ENCODE data around the gene LBX2. TPM values are rescaled to one million over a fixed set of nuclear protein-coding genes. Genes with fewer than 3 reads are reported as not detected.
"Not testable (repeated sequence)": the region's sequence is repeated elsewhere in the genome, so short reads cannot be mapped to it uniquely, and the experiment has no call there.

Gene LBX2
- polyA plus RNA-seq, 2 donors, result 0.12 to 0.18 TPM

DNA sequence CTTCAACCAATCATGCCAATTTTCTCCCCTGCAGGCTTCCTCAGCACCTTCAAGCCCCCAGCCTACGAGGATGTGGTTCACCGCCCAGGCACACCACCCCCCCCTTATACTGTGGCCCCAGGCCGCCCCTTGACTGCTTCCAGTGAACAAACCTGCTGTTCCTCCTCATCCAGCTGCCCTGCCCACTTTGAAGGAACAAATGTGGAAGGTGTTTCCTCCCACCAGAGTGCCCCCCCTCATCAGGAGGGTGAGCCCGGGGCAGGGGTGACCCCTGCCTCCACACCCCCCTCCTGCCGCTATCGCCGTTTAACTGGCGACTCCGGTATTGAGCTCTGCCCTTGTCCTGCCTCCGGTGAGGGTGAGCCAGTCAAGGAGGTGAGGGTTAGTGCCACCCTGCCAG is 39.2 kb downstream of the LBX2 start:
- WGBS, 2 donors, result 74 to 76% methylated on average over 9 to 10 of the region's 10 CpGs
- H3K4me3 ChIP-seq (ENCODE audit: low read depth in 1 of 2, low read length in 2 of 2); H3K4me1 ChIP-seq (ENCODE audit: control insufficient read depth in 2 of 2, insufficient read depth in 2 of 2, low read length in 1 of 2); H3K27ac ChIP-seq (ENCODE audit: low read depth in 2 of 2, low read length in 1 of 2); H3K27me3 ChIP-seq (ENCODE audit: control insufficient read depth in 1 of 2, insufficient read depth in 2 of 2, low read length in 2 of 2); H3K9me3 ChIP-seq (ENCODE audit: control insufficient read depth in 2 of 2, insufficient read depth in 1 of 2, low read depth in 1 of 2, low read length in 1 of 2): not testable (repeated sequence)
- peaks cover 0 to 16% of the 10 kb centered on the region in 2 donors for H3K36me3 ChIP-seq (ENCODE audit: control insufficient read depth in 2 of 2, insufficient read depth in 2 of 2, low read length in 1 of 2)

GRCh38 chr2:74459503-74460118 is 39.8 kb downstream of the LBX2 start:
- not testable (repeated sequence) for H3K27me3 ChIP-seq (ENCODE audit: control insufficient read depth in 1 of 2, insufficient read depth in 2 of 2, low read length in 2 of 2); H3K27ac ChIP-seq (ENCODE audit: low read depth in 2 of 2, low read length in 1 of 2); H3K9me3 ChIP-seq (ENCODE audit: control insufficient read depth in 2 of 2, insufficient read depth in 1 of 2, low read depth in 1 of 2, low read length in 1 of 2); H3K4me1 ChIP-seq (ENCODE audit: control insufficient read depth in 2 of 2, insufficient read depth in 2 of 2, low read length in 1 of 2); H3K4me3 ChIP-seq (ENCODE audit: low read depth in 1 of 2, low read length in 2 of 2)
- WGBS, 2 donors, result 72 to 77% methylated on average over 13 of the region's 13 CpGs
- H3K36me3 ChIP-seq (ENCODE audit: control insufficient read depth in 2 of 2, insufficient read depth in 2 of 2, low read length in 1 of 2), result peaks cover 0 to 16% of the 10 kb centered on the region in 2 donors

GRCh38 chr2:74458938-74459363 is 40.5 kb downstream of the LBX2 start:
- 1 to 2% methylated on average over 10 of the region's 10 CpGs for WGBS, 2 donors
- peaks cover 0 to 16% of the 10 kb centered on the region in 2 donors for H3K36me3 ChIP-seq (ENCODE audit: control insufficient read depth in 2 of 2, insufficient read depth in 2 of 2, low read length in 1 of 2)
- H3K9me3 ChIP-seq (ENCODE audit: control insufficient read depth in 2 of 2, insufficient read depth in 1 of 2, low read depth in 1 of 2, low read length in 1 of 2), result no peaks in the 10 kb centered on the region
- peak overlapping the region; percentile 64 to 65 for H3K4me3 ChIP-seq (ENCODE audit: low read depth in 1 of 2, low read length in 2 of 2)
- peak overlapping the region; percentile 49 to 78 for H3K27ac ChIP-seq (ENCODE audit: low read depth in 2 of 2, low read length in 1 of 2)
- H3K27me3 ChIP-seq (ENCODE audit: control insufficient read depth in 1 of 2, insufficient read depth in 2 of 2, low read length in 2 of 2), result no peaks in the 10 kb centered on the region
- peaks cover 0 to 3% of the 10 kb centered on the region in 2 donors for H3K4me1 ChIP-seq (ENCODE audit: control insufficient read depth in 2 of 2, insufficient read depth in 2 of 2, low read length in 1 of 2)

DNA sequence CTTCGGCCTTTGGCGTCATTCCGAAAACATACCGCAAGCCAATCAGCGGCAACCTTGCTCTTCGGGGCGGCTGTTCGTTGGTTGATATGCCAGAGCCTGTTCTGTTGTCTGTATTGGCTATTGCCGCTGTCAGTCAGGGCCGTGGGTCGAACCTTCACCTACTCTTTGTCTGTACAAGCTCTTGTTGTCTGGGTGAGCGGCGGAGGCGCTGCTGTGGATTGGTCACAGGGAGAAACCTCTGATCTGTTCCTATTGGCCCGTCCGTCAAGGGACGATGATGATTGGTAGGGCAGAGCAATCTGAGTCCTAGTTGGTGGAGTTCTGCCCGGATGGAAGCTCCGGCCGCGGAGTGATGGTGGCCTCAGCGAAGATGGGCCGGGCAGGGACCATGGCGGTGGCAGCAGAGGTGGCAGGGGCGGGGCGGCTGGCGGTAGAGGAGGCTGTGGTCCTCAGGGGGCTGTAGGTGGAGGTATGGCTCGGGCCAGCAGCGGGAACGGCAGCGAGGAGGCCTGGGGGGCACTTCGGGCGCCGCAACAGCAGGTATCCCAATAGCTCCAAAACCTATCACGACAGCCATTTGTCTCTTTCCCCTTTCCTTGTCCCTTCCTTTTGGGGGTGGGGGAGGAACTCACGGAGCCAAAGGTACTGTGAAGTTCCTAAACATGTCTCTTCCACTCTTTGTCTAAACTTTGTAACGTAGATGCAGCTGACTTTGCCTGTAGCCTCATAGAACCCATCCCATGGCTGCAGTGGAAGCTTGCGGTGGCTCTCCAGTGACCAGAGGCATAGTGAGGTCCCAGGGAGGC is 41.1 kb downstream of the LBX2 start, which contains the start of gene WBP1:
WBP1 (plus strand) TSS at position 307 of the 806 bp plus-strand sequence; CDS start at position 472, 165 bp downstream.
- H3K9me3 ChIP-seq (ENCODE audit: control insufficient read depth in 2 of 2, insufficient read depth in 1 of 2, low read depth in 1 of 2, low read length in 1 of 2), result no peaks in the 10 kb centered on the region
- peaks cover 0 to 16% of the 10 kb centered on the region in 2 donors for H3K36me3 ChIP-seq (ENCODE audit: control insufficient read depth in 2 of 2, insufficient read depth in 2 of 2, low read length in 1 of 2)
- 0 to 1% methylated on average over 34 to 38 of the region's 38 CpGs for WGBS, 2 donors
- peak within 1 kb of the TSS; percentile 64 to 69 for H3K4me3 ChIP-seq (ENCODE audit: low read depth in 1 of 2, low read length in 2 of 2)
- H3K4me1 ChIP-seq (ENCODE audit: control insufficient read depth in 2 of 2, insufficient read depth in 2 of 2, low read length in 1 of 2), result peaks cover 0 to 3% of the 10 kb centered on the region in 2 donors
- no peaks in the 10 kb centered on the region for H3K27me3 ChIP-seq (ENCODE audit: control insufficient read depth in 1 of 2, insufficient read depth in 2 of 2, low read length in 2 of 2)
- H3K27ac ChIP-seq (ENCODE audit: low read depth in 2 of 2, low read length in 1 of 2), result peak within 1 kb of the TSS; percentile 98 to 100

- peaks cover 0 to 3% of the 10 kb centered on the region in 2 donors for H3K4me1 ChIP-seq (ENCODE audit: control insufficient read depth in 2 of 2, insufficient read depth in 2 of 2, low read length in 1 of 2)
- H3K4me3 ChIP-seq (ENCODE audit: low read depth in 1 of 2, low read length in 2 of 2), result peak overlapping the region; percentile 64 to 69
- no peaks in the 10 kb centered on the region for H3K27me3 ChIP-seq (ENCODE audit: control insufficient read depth in 1 of 2, insufficient read depth in 2 of 2, low read length in 2 of 2)
- no peaks in the 10 kb centered on the region for H3K9me3 ChIP-seq (ENCODE audit: control insufficient read depth in 2 of 2, insufficient read depth in 1 of 2, low read depth in 1 of 2, low read length in 1 of 2)
- peaks cover 0 to 15% of the 10 kb centered on the region in 2 donors for H3K36me3 ChIP-seq (ENCODE audit: control insufficient read depth in 2 of 2, insufficient read depth in 2 of 2, low read length in 1 of 2)
- 1% methylated on average over 28 to 46 of the region's 46 CpGs for WGBS, 2 donors
- H3K27ac ChIP-seq (ENCODE audit: low read depth in 2 of 2, low read length in 1 of 2), result peak overlapping the region; percentile 98 to 100
Measured at GRCh38 chr2:74457549-74458131, 41.8 kb downstream of the LBX2 start.

GRCh38 chr2:74457129-74457548 is 42.3 kb downstream of the LBX2 start:
- H3K9me3 ChIP-seq (ENCODE audit: control insufficient read depth in 2 of 2, insufficient read depth in 1 of 2, low read depth in 1 of 2, low read length in 1 of 2), result no peaks in the 10 kb centered on the region
- 0 to 1% methylated on average over 25 to 27 of the region's 27 CpGs for WGBS, 2 donors
- H3K27me3 ChIP-seq (ENCODE audit: control insufficient read depth in 1 of 2, insufficient read depth in 2 of 2, low read length in 2 of 2), result no peaks in the 10 kb centered on the region
- peaks cover 0 to 10% of the 10 kb centered on the region in 2 donors for H3K36me3 ChIP-seq (ENCODE audit: control insufficient read depth in 2 of 2, insufficient read depth in 2 of 2, low read length in 1 of 2)
- H3K27ac ChIP-seq (ENCODE audit: low read depth in 2 of 2, low read length in 1 of 2), result peak overlapping the region; percentile 98 to 100
- H3K4me3 ChIP-seq (ENCODE audit: low read depth in 1 of 2, low read length in 2 of 2), result peak overlapping the region; percentile 64 to 69
- peaks cover 0 to 3% of the 10 kb centered on the region in 2 donors for H3K4me1 ChIP-seq (ENCODE audit: control insufficient read depth in 2 of 2, insufficient read depth in 2 of 2, low read length in 1 of 2)

- Histone ChIP-seq H3K27me3 (ENCODE audit: control insufficient read depth in 1 of 2, insufficient read depth in 2 of 2, low read length in 2 of 2) (no peaks in the 10 kb centered on the region), H3K4me1 (ENCODE audit: control insufficient read depth in 2 of 2, insufficient read depth in 2 of 2, low read length in 1 of 2) (peaks cover 0 to 3% of the 10 kb centered on the region in 2 donors), H3K4me3 (ENCODE audit: low read depth in 1 of 2, low read length in 2 of 2) (peak within 1 kb of the TSS; percentile 65 to 86), H3K36me3 (ENCODE audit: control insufficient read depth in 2 of 2, insufficient read depth in 2 of 2, low read length in 1 of 2) (no peaks in the 10 kb centered on the region), H3K27ac (ENCODE audit: low read depth in 2 of 2, low read length in 1 of 2) (peak within 1 kb of the TSS; percentile 46 to 61), H3K9me3 (ENCODE audit: control insufficient read depth in 2 of 2, insufficient read depth in 1 of 2, low read depth in 1 of 2, low read length in 1 of 2) (no peaks in the 10 kb centered on the region)
- 1% methylated on average over 40 of the region's 40 CpGs for WGBS, 2 donors
Measured at GRCh38 chr2:74454654-74455511, 44.5 kb downstream of the LBX2 start, which contains the start of gene INO80B. Gene INO80B, plus strand, starts transcription at chr2:74455087. Its CDS starts 30 bp downstream, at chr2:74455117.

DNA sequence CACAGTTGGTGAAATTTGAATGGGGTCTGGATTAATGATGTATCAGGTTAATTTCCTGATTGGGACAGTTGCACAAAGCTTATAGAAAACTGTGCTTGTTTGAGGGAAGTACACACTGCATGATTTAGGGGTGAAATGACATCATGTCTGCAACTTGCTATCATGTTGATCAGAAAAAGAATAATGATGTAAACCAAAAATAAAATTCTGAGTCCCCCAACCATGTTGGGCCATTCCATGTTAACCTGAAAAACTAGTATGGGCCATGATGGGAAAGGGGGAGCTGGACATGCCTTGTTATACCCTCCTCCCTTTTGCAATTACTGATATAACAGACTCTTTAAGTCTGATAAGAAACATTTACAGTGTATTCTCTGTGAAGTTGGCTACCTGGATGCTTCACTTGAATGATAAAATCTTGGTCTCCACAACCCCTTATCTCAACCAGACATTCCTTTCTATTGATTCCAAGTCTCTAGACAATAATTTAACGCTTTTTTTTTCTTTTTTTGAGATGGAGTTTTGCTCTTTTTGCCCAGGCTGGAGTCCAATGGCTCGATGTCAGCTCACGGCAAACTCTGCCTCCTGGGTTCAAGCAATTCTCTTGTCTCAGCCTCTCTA is 48.7 kb downstream of the LBX2 start:
- WGBS, 2 donors, result 87 to 88% methylated on average over 3 of the region's 3 CpGs
- Histone ChIP-seq H3K36me3 (ENCODE audit: control insufficient read depth in 2 of 2, insufficient read depth in 2 of 2, low read length in 1 of 2) (no peaks in the 10 kb centered on the region), H3K27ac (ENCODE audit: low read depth in 2 of 2, low read length in 1 of 2) (no peak overlapping the region), H3K9me3 (ENCODE audit: control insufficient read depth in 2 of 2, insufficient read depth in 1 of 2, low read depth in 1 of 2, low read length in 1 of 2) (no peaks in the 10 kb centered on the region), H3K27me3 (ENCODE audit: control insufficient read depth in 1 of 2, insufficient read depth in 2 of 2, low read length in 2 of 2) (no peaks in the 10 kb centered on the region), H3K4me1 (ENCODE audit: control insufficient read depth in 2 of 2, insufficient read depth in 2 of 2, low read length in 1 of 2) (peaks cover 0 to 2% of the 10 kb centered on the region in 2 donors), H3K4me3 (ENCODE audit: low read depth in 1 of 2, low read length in 2 of 2) (no peak overlapping the region)
